HG03175 (cell line): ENCODE measurements around the gene PRDX1.
"Not testable (repeated sequence)": the region's sequence is repeated elsewhere in the genome, so short reads cannot be mapped to it uniquely, and the experiment has no call there.

ENCODE experiments used
- ATAC-seq: cut with Tn5 transposase; IDR thresholded peaks from one replicate; pipeline ENCODE4 v1.9.1; 2021; ENCODE audit warnings: mild to moderate bottlenecking, moderate library complexity; ENCODE audit not compliant: unreplicated experiment

Gene PRDX1

GRCh38 chr1:45536886-45537285 lies 15.2 kb upstream of the PRDX1 start:
- no peak for ATAC-seq

- ATAC-seq = no peak
Observed at GRCh38 chr1:45535988-45536766, 14.5 kb upstream of the PRDX1 start.

GRCh38 chr1:45531873-45532272 lies 10.2 kb upstream of the PRDX1 start:
- no peak for ATAC-seq

- ATAC-seq = no peak
Observed at GRCh38 chr1:45530632-45531135, 9.0 kb upstream of the PRDX1 start.

- no peak for ATAC-seq
Observed at GRCh38 chr1:45526135-45526644, 4.5 kb upstream of the PRDX1 start.

GRCh38 chr1:45523975-45524374 lies 2.3 kb upstream of the PRDX1 start:
- ATAC-seq = not testable (repeated sequence)

GRCh38 chr1:45523516-45523915 lies 1.8 kb upstream of the PRDX1 start:
- not testable (repeated sequence) for ATAC-seq

GRCh38 chr1:45522324-45523104 lies 830 bp upstream of the PRDX1 start:
- ATAC-seq = no peak

GRCh38 chr1:45519774-45520173 lies 1.9 kb downstream of the PRDX1 start:
- not testable (repeated sequence) for ATAC-seq

GRCh38 chr1:45518910-45519309 lies 2.8 kb downstream of the PRDX1 start:
- no peak for ATAC-seq

GRCh38 chr1:45518366-45518765 lies 3.3 kb downstream of the PRDX1 start:
- not testable (repeated sequence) for ATAC-seq

GRCh38 chr1:45516465-45516864 lies 5.2 kb downstream of the PRDX1 start:
- ATAC-seq = no peak

GRCh38 chr1:45516036-45516435 lies 5.6 kb downstream of the PRDX1 start:
- no peak for ATAC-seq

GRCh38 chr1:45513532-45514260 lies 8.0 kb downstream of the PRDX1 start:
- ATAC-seq = not testable (repeated sequence)

- ATAC-seq = no peak
Observed at GRCh38 chr1:45512641-45513054, 9.0 kb downstream of the PRDX1 start.

- no peak for ATAC-seq
Observed at GRCh38 chr1:45510972-45511527, 10.6 kb downstream of the PRDX1 start.

- ATAC-seq = no peak
Observed at GRCh38 chr1:45510036-45510971, 11.4 kb downstream of the PRDX1 start.

- no peak for ATAC-seq
Observed at GRCh38 chr1:45508295-45509151, 13.2 kb downstream of the PRDX1 start.

GRCh38 chr1:45507893-45508292 lies 13.8 kb downstream of the PRDX1 start:
- no peak for ATAC-seq
